Cardiac fibroblast (primary cell): ENCODE data around the gene CNN3.

ENCODE experiments used
- DNase-seq, 2 donors: peaks; one replicate each; pipeline versions ENCODE4 v3.0.0 to v3.0.0-alpha.2; 2010; ENCODE audit warnings: low read depth in 2 of 2
- H3K4me3 ChIP-seq, 2 donors: replicated peaks in 1 of 2; 1 replicate in 1 of 2; 2 replicates in 1 of 2; pipeline ENCODE4 v1.5.1; 2011; ENCODE audit warnings: low read depth in 2 of 2, low read length in 2 of 2, mild to moderate bottlenecking in 2 of 2, moderate library complexity in 1 of 2
- TF ChIP-seq, protein P1 (sequence below): IDR thresholded peaks from one replicate; pipeline ENCODE4 v1.5.1; 2011; ENCODE audit warnings: low read depth, mild to moderate bottlenecking, low read length, inconsistent platforms

The CNN3 gene

DNA sequence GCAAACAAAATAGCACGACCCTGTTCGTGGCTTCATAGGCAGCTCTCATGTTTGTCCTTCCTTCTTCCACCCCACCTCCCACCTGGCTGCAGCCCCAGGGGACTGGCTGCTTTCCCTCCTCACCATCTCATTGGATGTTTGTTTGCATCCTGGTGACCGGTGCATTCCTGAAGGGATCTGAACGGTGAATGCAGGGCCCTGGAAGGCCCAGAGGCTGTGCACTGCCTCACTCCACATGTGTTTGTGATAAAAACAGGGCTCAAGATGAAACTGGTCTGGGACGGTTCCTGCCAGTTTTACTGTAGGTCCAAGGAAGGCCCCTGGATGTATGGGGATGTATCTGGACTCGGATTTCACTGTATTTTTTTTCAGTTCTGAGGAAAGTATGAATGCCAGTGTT, 42.8 kb downstream of the CNN3 start:
- H3K4me3 ChIP-seq = no peak overlapping the region
- DNase-seq = peak; percentile 48 to 58
- TF ChIP-seq, protein P1, sequence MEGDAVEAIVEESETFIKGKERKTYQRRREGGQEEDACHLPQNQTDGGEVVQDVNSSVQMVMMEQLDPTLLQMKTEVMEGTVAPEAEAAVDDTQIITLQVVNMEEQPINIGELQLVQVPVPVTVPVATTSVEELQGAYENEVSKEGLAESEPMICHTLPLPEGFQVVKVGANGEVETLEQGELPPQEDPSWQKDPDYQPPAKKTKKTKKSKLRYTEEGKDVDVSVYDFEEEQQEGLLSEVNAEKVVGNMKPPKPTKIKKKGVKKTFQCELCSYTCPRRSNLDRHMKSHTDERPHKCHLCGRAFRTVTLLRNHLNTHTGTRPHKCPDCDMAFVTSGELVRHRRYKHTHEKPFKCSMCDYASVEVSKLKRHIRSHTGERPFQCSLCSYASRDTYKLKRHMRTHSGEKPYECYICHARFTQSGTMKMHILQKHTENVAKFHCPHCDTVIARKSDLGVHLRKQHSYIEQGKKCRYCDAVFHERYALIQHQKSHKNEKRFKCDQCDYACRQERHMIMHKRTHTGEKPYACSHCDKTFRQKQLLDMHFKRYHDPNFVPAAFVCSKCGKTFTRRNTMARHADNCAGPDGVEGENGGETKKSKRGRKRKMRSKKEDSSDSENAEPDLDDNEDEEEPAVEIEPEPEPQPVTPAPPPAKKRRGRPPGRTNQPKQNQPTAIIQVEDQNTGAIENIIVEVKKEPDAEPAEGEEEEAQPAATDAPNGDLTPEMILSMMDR = no peak

DNA sequence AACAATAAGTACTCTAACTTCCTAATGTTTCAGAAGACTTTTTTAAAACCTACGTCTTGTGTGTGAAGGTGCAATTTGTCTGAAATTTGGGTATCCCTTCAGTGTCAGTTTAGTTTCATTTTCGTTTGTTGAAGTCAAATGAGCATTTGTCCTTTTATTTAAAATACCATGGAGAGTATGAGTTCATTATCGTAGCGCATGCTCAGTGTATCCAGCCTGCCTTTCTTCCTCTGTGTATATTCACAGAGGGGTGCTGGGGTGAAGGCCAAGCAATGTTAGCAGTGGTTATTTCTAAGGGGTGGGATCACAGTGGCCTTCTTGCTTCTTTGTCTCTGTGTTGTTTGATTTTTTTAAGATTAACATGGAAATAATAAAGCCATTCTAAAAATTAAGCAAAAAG, 43.2 kb downstream of the CNN3 start:
- TF ChIP-seq, protein P1 = no peak
- H3K4me3 ChIP-seq = no peak overlapping the region
- DNase-seq = peak; percentile 66

DNA sequence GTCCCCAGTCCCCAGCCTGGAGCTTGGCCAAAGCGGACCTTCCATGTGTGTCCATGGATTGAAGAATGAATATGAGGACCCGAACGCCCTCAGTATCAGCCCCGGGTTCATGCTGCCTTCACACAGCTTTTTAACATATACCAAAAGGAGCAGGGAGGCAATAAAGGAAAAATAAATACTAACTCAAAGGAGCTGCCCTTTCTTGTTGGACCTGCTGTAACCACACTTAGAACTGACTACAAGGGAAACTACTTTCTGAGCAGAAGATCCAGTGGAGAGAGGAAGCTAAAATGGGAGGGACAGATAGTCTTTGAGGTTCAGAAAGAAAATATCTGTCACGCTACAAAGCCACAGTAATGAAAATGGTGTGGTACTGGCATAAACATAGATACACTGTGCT, 48.6 kb downstream of the CNN3 start:
- DNase-seq = no peak
- no peak overlapping the region for H3K4me3 ChIP-seq
- TF ChIP-seq, protein P1 = no peak

DNA sequence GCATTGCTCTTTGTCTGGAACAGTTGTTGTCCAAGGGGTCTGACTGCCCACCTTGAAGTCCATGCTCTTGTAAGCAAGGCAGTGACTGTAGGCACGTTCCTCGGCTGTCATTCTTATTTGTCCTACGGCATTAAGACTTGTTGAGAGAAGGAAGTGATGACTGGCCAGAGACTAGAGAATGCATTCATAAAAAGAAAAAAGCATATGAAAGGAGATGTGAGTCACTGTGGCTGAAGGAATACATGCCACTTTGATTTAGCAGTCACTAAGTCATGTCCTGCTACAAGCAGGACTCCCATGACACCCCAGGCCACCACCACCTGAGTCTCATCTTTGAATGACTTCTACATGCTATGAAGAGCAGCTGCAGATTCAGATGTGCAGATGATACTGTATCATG, 50.5 kb downstream of the CNN3 start:
- no peak overlapping the region for H3K4me3 ChIP-seq
- DNase-seq = peak in 1 of 2 donors; percentile 68
- TF ChIP-seq, protein P1 = no peak

DNA sequence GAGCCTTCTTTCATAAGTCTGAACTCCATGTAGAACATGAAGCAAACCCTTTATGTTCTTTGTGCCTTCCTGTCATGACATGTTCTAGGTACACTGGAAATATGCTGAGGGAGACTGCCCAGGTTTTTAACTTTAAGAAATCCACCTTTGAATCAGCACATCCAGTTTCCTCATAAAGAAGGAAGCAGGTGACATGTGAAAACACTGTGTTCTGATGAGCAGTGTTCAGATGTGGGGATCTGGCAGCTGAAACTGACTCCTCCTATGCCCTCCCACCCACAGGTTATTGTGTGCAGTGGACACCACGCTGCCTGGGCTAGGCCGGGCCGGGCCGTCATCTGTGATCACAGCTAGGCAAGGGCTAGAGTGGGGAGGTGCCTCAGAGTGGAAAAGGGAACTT, 51.1 kb downstream of the CNN3 start:
- TF ChIP-seq, protein P1 = no peak
- DNase-seq = no peak

DNA sequence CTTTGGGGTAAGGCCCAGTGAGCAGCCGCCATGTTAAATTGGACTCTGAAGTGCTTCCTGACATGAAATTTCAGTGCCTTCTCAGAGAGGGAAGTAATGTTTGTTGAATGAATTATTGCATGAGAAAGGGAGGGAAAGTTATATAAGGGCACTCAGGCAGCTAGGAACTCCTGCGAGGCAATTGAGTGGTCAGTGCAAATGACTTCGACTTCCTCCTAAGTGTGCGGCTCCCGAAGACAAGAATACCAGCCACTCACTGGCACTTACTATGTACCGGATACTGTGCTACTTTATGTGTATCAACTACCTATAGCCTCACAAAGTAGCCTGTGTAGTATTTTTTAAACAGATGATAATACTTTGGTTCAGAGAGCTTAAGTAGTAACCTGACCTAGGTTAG, 52.5 kb downstream of the CNN3 start:
- TF ChIP-seq, protein P1 = no peak
- no peak overlapping the region for H3K4me3 ChIP-seq
- DNase-seq = no peak

More for the DNA sequence above, 51.1 kb downstream of the CNN3 start:
- H3K4me3 ChIP-seq = no peak overlapping the region
